HG03175 (cell line): Measurements from ENCODE around the gene PCDHGA11.
A peak's percentile ranks its signal among the peaks of the same experiment; 100 is the strongest.
"Not testable (repeated sequence)": the region's sequence is repeated elsewhere in the genome, so short reads cannot be mapped to it uniquely, and the experiment has no call there.

Source experiments
- ATAC-seq: cut with Tn5 transposase; IDR thresholded peaks from one replicate; pipeline ENCODE4 v1.9.1; 2021; ENCODE audit warnings: mild to moderate bottlenecking, moderate library complexity; ENCODE audit not compliant: unreplicated experiment

The PCDHGA11 gene

DNA sequence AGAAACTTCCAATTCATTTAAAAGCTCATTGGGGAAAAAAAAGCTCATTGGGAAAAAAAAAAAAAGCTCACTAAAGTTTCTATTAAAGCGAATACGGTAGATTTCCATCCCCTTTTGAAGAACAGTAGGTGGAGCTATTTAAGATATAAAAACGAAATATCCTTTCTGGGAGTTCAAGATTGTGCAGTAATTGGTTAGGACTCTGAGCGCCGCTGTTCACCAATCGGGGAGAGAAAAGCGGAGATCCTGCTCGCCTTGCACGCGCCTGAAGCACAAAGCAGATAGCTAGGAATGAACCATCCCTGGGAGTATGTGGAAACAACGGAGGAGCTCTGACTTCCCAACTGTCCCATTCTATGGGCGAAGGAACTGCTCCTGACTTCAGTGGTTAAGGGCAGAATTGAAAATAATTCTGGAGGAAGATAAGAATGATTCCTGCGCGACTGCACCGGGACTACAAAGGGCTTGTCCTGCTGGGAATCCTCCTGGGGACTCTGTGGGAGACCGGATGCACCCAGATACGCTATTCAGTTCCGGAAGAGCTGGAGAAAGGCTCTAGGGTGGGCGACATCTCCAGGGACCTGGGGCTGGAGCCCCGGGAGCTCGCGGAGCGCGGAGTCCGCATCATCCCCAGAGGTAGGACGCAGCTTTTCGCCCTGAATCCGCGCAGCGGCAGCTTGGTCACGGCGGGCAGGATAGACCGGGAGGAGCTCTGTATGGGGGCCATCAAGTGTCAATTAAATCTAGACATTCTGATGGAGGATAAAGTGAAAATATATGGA, 9.7 kb downstream of the PCDHGA11 start, which contains the start of gene PCDHGA12:
Gene PCDHGA12 (plus strand): TSS at position 176 of the 782 bp plus-strand sequence. CDS start 253 bp downstream, at position 429.
- ATAC-seq = peak; percentile 92

DNA sequence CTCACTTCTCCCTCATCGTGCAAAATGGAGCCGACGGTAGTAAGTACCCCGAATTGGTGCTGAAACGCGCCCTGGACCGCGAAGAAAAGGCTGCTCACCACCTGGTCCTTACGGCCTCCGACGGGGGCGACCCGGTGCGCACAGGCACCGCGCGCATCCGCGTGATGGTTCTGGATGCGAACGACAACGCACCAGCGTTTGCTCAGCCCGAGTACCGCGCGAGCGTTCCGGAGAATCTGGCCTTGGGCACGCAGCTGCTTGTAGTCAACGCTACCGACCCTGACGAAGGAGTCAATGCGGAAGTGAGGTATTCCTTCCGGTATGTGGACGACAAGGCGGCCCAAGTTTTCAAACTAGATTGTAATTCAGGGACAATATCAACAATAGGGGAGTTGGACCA, 10.4 kb downstream of the PCDHGA11 start:
- ATAC-seq = no peak

DNA sequence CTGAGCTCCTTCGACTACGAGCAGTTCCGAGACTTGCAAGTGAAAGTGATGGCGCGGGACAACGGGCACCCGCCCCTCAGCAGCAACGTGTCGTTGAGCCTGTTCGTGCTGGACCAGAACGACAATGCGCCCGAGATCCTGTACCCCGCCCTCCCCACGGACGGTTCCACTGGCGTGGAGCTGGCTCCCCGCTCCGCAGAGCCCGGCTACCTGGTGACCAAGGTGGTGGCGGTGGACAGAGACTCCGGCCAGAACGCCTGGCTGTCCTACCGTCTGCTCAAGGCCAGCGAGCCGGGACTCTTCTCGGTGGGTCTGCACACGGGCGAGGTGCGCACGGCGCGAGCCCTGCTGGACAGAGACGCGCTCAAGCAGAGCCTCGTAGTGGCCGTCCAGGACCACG, 11.5 kb downstream of the PCDHGA11 start:
- not testable (repeated sequence) for ATAC-seq

DNA sequence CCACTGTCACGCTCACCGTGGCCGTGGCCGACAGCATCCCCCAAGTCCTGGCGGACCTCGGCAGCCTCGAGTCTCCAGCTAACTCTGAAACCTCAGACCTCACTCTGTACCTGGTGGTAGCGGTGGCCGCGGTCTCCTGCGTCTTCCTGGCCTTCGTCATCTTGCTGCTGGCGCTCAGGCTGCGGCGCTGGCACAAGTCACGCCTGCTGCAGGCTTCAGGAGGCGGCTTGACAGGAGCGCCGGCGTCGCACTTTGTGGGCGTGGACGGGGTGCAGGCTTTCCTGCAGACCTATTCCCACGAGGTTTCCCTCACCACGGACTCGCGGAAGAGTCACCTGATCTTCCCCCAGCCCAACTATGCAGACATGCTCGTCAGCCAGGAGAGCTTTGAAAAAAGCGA, 11.9 kb downstream of the PCDHGA11 start:
- ATAC-seq = not testable (repeated sequence)

DNA sequence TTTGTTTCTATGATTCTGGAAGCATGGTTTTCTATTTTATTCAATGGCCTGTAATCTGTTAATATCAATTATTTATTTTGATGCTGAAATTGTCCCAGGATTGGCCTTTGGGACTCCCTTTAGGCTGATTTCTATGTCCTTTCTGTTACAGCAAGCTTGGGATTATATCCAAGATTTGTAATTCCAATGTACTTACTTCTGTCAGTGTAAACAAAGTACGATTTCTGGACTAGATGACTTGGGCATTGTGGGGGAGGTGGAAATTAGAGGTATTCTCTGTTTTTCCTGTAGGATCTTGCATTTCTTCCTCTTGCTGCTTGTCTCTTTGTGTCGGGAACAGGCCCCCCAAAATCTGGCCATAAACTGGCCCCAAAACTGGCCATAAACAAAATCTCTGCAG, 13.2 kb downstream of the PCDHGA11 start:
- ATAC-seq = no peak

DNA sequence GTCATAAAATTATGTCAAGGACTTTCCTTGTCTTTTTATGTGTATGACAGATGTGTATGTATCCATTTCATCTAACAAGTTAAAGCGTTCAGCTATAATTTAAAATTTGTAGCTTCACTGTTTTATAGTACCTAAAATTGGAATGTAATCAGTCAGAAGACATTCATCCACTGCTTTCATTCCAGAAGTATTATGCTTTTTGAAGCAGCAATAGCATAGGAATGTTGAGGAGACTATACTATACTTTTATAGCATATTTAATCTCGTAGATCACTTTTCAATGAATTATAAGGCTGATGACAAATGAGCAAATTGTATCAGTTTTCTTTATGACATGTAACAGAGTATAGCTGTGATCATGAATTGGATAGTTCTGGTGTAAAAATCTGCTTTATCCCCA, 16.4 kb downstream of the PCDHGA11 start:
- ATAC-seq = no peak

DNA sequence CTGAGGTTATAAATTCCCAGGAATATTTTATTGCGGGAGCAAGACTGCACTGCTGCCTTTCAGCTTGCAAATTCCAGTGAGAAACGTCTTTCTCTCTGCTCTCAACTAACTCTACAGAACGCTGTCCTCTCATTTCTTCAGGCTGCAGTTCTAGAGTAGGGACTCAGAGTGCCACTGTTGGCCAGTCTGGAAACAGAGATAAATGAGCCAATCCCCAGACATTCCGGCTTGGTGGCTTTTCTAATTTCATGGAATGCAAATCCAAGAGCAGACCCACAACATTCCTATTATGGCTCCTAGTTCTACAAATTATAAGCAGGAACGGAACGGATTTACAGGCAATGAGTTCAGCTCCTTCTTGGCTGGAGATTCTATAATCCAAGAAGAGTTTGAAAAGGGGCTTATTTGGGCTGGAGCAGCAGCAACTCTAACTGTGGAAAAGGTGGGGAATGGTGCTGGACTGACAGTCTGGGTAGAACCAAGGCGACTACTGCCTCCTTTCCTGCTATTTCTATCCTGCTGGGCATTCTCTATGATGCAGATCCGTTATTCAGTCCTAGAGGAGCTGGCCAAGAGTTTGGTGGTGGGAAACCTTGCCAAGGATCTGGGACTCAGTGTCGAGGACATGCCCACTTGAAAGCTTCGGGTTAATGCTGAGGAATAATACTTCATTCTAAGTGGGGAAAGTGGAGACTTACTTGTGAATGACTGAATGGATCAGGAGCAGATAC, 18.7 kb downstream of the PCDHGA11 start:
- no peak for ATAC-seq

DNA sequence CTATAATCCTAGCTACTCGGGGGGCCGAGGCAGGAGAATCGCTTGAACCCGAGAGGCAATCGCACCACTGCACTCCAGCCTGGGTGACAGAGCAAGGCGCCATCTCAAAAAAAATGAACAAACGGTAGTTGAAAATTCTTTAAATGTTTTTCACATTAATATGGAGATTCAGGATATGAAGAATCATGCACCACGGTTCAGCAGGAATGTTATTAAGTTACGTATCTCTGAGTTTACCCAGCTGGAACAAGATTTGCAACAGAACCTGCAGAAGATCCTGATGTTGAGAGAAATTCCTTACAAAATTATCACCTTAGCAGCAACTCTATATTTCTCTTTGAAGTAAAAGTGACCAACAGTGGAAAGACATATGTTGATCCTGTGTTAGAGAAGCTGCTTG, 19.5 kb downstream of the PCDHGA11 start:
- no peak for ATAC-seq

DNA sequence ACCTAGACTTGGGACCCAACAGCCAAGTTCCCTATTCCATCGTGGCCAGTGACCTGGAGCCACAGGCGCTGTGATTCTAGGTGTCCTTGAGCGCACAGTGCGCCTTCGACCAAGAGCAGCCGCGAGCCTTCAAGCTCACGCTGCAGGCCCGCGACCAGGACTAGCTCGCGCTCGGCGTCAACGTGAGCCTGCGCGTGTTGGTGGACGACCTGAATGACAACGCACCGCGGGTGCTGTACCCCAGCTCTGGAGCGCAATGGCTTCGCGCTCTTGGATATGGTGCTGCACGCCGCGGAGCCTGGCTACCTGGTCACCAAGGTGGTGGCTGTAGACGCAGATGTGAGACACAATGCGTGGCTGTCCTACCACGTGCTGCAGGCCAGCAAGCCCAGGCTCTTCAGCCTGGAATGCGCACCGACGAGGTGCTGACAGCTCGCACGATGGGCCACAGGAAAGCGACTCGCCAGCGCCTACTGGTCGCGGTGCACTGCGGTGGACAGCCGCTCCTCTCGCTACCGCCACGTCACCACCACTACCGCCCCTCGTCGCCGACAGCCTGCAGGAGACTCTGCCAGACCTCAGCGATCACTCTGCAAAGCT, 20.8 kb downstream of the PCDHGA11 start:
- ATAC-seq = no peak

DNA sequence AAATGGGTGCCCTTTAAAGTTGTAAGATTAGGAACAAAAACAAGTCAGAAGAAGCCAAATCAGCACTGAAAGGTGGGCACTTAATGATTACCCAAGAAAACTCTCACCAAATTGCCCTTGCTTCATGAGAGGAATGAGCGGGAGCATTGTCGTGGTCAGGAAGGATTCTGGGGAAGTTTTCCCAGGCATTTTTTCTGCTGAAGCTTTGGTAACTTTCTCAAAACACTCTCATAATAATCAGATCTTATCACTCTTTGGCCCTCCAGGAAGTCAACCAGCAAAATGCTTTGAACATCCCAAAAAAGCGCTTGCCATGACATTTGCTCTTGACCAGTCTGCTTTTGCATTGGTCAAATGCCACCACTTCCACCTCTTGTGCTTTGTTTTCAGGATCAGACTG, 44.5 kb downstream of the PCDHGA11 start:
- ATAC-seq = no peak
